ENCODE data around the gene RASL12. TPM values are rescaled to one million over a fixed set of nuclear protein-coding genes. Genes with fewer than 3 reads are reported as not detected.

RASL12 gene
- total and polyA plus RNA-seq, 2 of the 8 experiments (the other 6 are each of a cell fraction or from before 2014, with no cell fraction given), result 9.5 to 10.3 TPM

- Histone ChIP-seq H3K23me2 (ENCODE audit: low read depth, low read length) (no peaks in the 10 kb centered on the region), H3K4me3 (ENCODE audit: extremely low read depth in 1 of 4, insufficient read depth in 2 of 4, low read depth in 3 of 4, low read length in 4 of 4) (no peak overlapping the region), H4K5ac (ENCODE audit: insufficient read length, low read depth, low read length) (no peak overlapping the region), H3K36me3 (ENCODE audit: control insufficient read depth in 2 of 4, insufficient read depth in 4 of 4, low read length in 3 of 4) (no peaks in the 10 kb centered on the region), H3K18ac (ENCODE audit: extremely low read depth, low read length) (no peak overlapping the region), H3K4ac (replicated peaks; ENCODE audit: insufficient read length, low read depth, low read length) (no peak overlapping the region), H2BK20ac (ENCODE audit: low read length) (no peak overlapping the region), H2BK120ac (replicated peaks; ENCODE audit: low read depth, low read length) (no peak overlapping the region), H3K79me1 (ENCODE audit: low read depth, low read length) (no peaks in the 10 kb centered on the region), H2BK12ac (ENCODE audit: low read depth, low read length) (no peak overlapping the region), H2BK15ac (ENCODE audit: low read length) (no peak overlapping the region), H3K4me2 (ENCODE audit: insufficient read depth in 1 of 2, low read depth in 2 of 2, low read length in 2 of 2) (no peak overlapping the region; a peak in 1 of 4 replicates), H3K4me1 (replicated peaks in 1 of 4; ENCODE audit: control insufficient read depth in 3 of 4, insufficient read depth in 4 of 4, low read length in 3 of 4) (no peaks in the 10 kb centered on the region), H3K14ac (ENCODE audit: insufficient read length) (no peak overlapping the region), H3K23ac (ENCODE audit: insufficient read length) (no peak overlapping the region), H3K27me3 (replicated peaks in 1 of 4; ENCODE audit: control insufficient read depth in 3 of 4, extremely low read depth in 1 of 4, insufficient read depth in 3 of 4, low read length in 3 of 4) (no peaks in the 10 kb centered on the region; a peak in 2 of 7 replicates), H4K8ac (ENCODE audit: extremely low read depth, insufficient read depth, low read length) (no peak overlapping the region), H3K27ac (ENCODE audit: low read depth, low read length) (no peak overlapping the region), H3K9me3 (ENCODE audit: insufficient read depth in 2 of 2, low read depth in 1 of 2, low read length in 1 of 2) (no peaks in the 10 kb centered on the region), H4K20me1 (replicated peaks in 1 of 2; ENCODE audit: control insufficient read depth in 1 of 2, insufficient read depth in 2 of 2, low read length in 2 of 2) (no peaks in the 10 kb centered on the region), H2AFZ (ENCODE audit: low read length) (no peak overlapping the region), H4K91ac (replicated peaks; ENCODE audit: insufficient read length, low read length) (no peak overlapping the region), H3K9ac (replicated peaks in 1 of 4; ENCODE audit: extremely low read depth in 1 of 4, low read depth in 3 of 4, low read length in 3 of 4) (no peak overlapping the region), H3K79me2 (ENCODE audit: control insufficient read depth in 1 of 2, insufficient read depth in 2 of 2, low read length in 2 of 2) (no peaks in the 10 kb centered on the region), H2BK5ac (ENCODE audit: low read depth, low read length) (no peak overlapping the region), H3K56ac (replicated peaks; ENCODE audit: insufficient read length, low read depth, low read length) (no peak overlapping the region), H2AK5ac (ENCODE audit: low read depth, low read length) (no peak overlapping the region)
- DNase-seq (ENCODE audit: low read depth in 1 of 2, low spot score in 2 of 2) (no peak), FAIRE-seq (no peak)
- CTCF ChIA-PET (ENCODE audit: partially characterized antibody), result interaction anchor here (0.8 to 33.2 kb wide), 4 partner anchors 11 to 51 kb away, joined by 3 to 1213 read pairs (median 104); partner anchors contain the start of genes KBTBD13 and RASL12
- POLR2A ChIA-PET (ENCODE audit: partially characterized antibody), result interaction anchor here (1.0 to 1.1 kb wide), 2 partner anchors 12 to 248 kb away, joined by 3 to 5 read pairs; no protein-coding TSS in a partner anchor
- WGBS, 2 experiments (ENCODE audit: extremely low coverage in 1 of 2, insufficient coverage in 1 of 2, insufficient read length in 1 of 2, insufficient replicate concordance in 2 of 2, low coverage in 1 of 2, low lambda C conversion rate in 2 of 2, missing lambda C conversion rate in 1 of 2), result 94 to 100% methylated on average over 1 to 4 of the region's 4 CpGs
- no peak for TF ChIP-seq NANOG (IDR thresholded peaks at IDR 0.05; ENCODE audit: insufficient read depth, low read depth, low read length, poor library complexity, severe bottlenecking)
- no peak for TF ChIP-seq USF2 (IDR thresholded peaks at IDR 0.05; ENCODE audit: low read length)
- no peak for TF ChIP-seq KDM4A (IDR thresholded peaks at IDR 0.05; ENCODE audit: low read depth, low read length, severe bottlenecking)
- TF ChIP-seq FOSL1 (IDR thresholded peaks at IDR 0.05; ENCODE audit: insufficient read depth, low read depth, low read length), result no peak
- TF ChIP-seq POU5F1 (IDR thresholded peaks at IDR 0.05; ENCODE audit: low read depth, low read length), result no peak
- no peak for TF ChIP-seq EGR1 (IDR thresholded peaks at IDR 0.05; ENCODE audit: borderline replicate concordance, low read depth, low read length)
- TF ChIP-seq KDM5A (IDR thresholded peaks at IDR 0.05; ENCODE audit: low read length), result no peak
- no peak for TF ChIP-seq CBX5 (IDR thresholded peaks at IDR 0.05; ENCODE audit: low read depth, low read length)
- no peak for TF ChIP-seq E2F6 (IDR thresholded peaks at IDR 0.05)
- TF ChIP-seq SP4 (IDR thresholded peaks at IDR 0.05; ENCODE audit: low read length), result no peak
- no peak for TF ChIP-seq SIX5 (IDR thresholded peaks at IDR 0.05; ENCODE audit: low read depth, low read length)
- TF ChIP-seq SAP30 (IDR thresholded peaks at IDR 0.05; ENCODE audit: insufficient read depth, insufficient replicate concordance, low read length), result no peak
Observed at GRCh38 chr15:65050270-65050669, 17.5 kb downstream of the RASL12 start.
